GM12878 (cell line): Measurements from ENCODE around the gene LENG1. TPM values are rescaled to one million over a fixed set of nuclear protein-coding genes. Genes with fewer than 3 reads are reported as not detected.

Experiments
- ATAC-seq: fragments of 200-7000 bp; cut with Tn5 transposase; 3 replicates; pipeline ENCODE4 v1.9.1; 2020; ENCODE audit warnings: mild to moderate bottlenecking, moderate library complexity
- BruUV-seq: library from RNA; stranded (reverse); fragments of 400-500 nt; replicated peaks from 2 replicates; lab custom pipeline; 2021; lab: Mats Ljungman, UMichigan
- CTCF ChIA-PET: fragments of 300-600 bp; sonication (Branson Sonifier 250); formaldehyde crosslinking; extraction: SDS; loops from one replicate; lab custom pipeline; 2021; ENCODE audit warnings: inconsistent platforms; lab: Yijun Ruan, JAX
- POLR2A ChIA-PET: fragments of 350-600 bp; formaldehyde crosslinking; extraction: SDS; loops from one replicate; lab custom pipeline; 2021; ENCODE audit warnings: inconsistent platforms; lab: Charles Lee
- RAD21 ChIA-PET: fragments of 300-600 bp; sonication (Branson Sonifier 250); formaldehyde crosslinking; loops from one replicate; lab custom pipeline; 2023; ENCODE audit warnings: antibody characterized with exemption; ENCODE audit not compliant: unreplicated experiment; lab: Charles Lee
- SMC1A ChIA-PET: fragments of 300-600 bp; sonication (Branson Sonifier 250); formaldehyde crosslinking; loops from one replicate; lab custom pipeline; 2023; ENCODE audit not compliant: unreplicated experiment, uncharacterized antibody; lab: Charles Lee
- DNase-seq: peaks from one replicate; pipeline ENCODE4 v3.0.0-alpha.2; 2011; ENCODE audit warnings: low read depth, low spot score
- FAIRE-seq: peaks from 3 replicates; lab custom pipeline; 2011; peaks lifted over from hg19 to GRCh38; lab: Jason Lieb, UNC
- H2AFZ ChIP-seq: 2 replicates; pipeline ENCODE4 v1.6.0; 2011; ENCODE audit warnings: low read depth, low read length, control low read depth; ENCODE audit not compliant: control insufficient read depth
- H3K27ac ChIP-seq: 2 replicates; pipeline ENCODE4 v1.5.1; 2011; ENCODE audit warnings: control low read depth; ENCODE audit not compliant: control insufficient read depth, insufficient read depth
- H3K27me3 ChIP-seq, 2 experiments: replicated peaks in 1 of 2; 2 replicates each; pipeline versions ENCODE4 v1.6.0 to v1.6.1; 2011; ENCODE audit warnings: low read length in 1 of 2; ENCODE audit not compliant: control insufficient read depth in 2 of 2, insufficient read depth in 2 of 2
- H3K36me3 ChIP-seq, 2 experiments: 2 replicates each; pipeline ENCODE4 v1.5.1; 2011; ENCODE audit warnings: low read length in 1 of 2; ENCODE audit not compliant: control insufficient read depth in 2 of 2, insufficient read depth in 2 of 2
- H3K4me1 ChIP-seq: 2 replicates; pipeline ENCODE4 v1.6.1; 2011; ENCODE audit warnings: mild to moderate bottlenecking, low read length, moderate library complexity, mixed read lengths; ENCODE audit not compliant: control insufficient read depth, insufficient read depth
- H3K4me2 ChIP-seq: 2 replicates; pipeline ENCODE4 v1.6.0; 2011; ENCODE audit warnings: control low read depth; ENCODE audit not compliant: control insufficient read depth, insufficient read depth
- H3K4me3 ChIP-seq: fragments of 200-600 bp; sonication (generic); 2 replicates; pipeline ENCODE4 v1.5.1; 2016
- H3K79me2 ChIP-seq: 2 replicates; pipeline ENCODE4 v1.6.0; 2011; ENCODE audit warnings: low read length; ENCODE audit not compliant: control insufficient read depth, insufficient read depth
- H3K9ac ChIP-seq: 2 replicates; pipeline ENCODE4 v1.8.0; 2011; ENCODE audit warnings: low read length, control low read depth, mixed read lengths; ENCODE audit not compliant: control insufficient read depth, insufficient read depth
- H3K9me3 ChIP-seq: replicated peaks from 3 replicates; pipeline ENCODE4 v1.5.1; 2011; ENCODE audit warnings: mild to moderate bottlenecking, low read length; ENCODE audit not compliant: control insufficient read depth, insufficient read depth
- H4K20me1 ChIP-seq: 2 replicates; pipeline ENCODE4 v1.6.0; 2011; ENCODE audit not compliant: control insufficient read depth, insufficient read depth
- ATF7 ChIP-seq: fragments of 450-650 bp; IDR thresholded peaks from 2 replicates; pipeline ENCODE4 v1.6.1; 2016; ENCODE audit warnings: low read depth, mild to moderate bottlenecking
- BACH1 ChIP-seq: fragments of 450-650 bp; IDR thresholded peaks from 2 replicates; pipeline ENCODE4 v1.6.1; 2017; ENCODE audit warnings: mild to moderate bottlenecking, borderline replicate concordance
- EGR1 ChIP-seq, 2 experiments: IDR thresholded peaks; 1 replicate in 1 of 2; 2 replicates in 1 of 2; pipeline ENCODE4 v1.6.1; 2011 to 2012; ENCODE audit warnings: low read depth in 2 of 2, low read length in 2 of 2, borderline replicate concordance in 1 of 2, mild to moderate bottlenecking in 1 of 2, moderate library complexity in 1 of 2
- EZH2 ChIP-seq: IDR thresholded peaks from 2 replicates; pipeline ENCODE4 v1.6.1; 2012; ENCODE audit warnings: low read depth, mild to moderate bottlenecking, control low read depth, inconsistent platforms, low read length, borderline replicate concordance; ENCODE audit not compliant: control insufficient read depth
- HCFC1 ChIP-seq: fragments of 150-350 bp; IDR thresholded peaks from 2 replicates; pipeline ENCODE4 v1.6.1; 2014; ENCODE audit warnings: low read length
- HDAC2 ChIP-seq: fragments of 200-600 bp; sonication (generic); IDR thresholded peaks from 2 replicates; pipeline ENCODE4 v1.6.1; 2017
- IRF4 ChIP-seq: IDR thresholded peaks from 2 replicates; pipeline ENCODE4 v1.6.1; 2011; ENCODE audit warnings: low read depth, low read length
- MXI1 ChIP-seq: fragments of 150-350 bp; IDR thresholded peaks from 2 replicates; pipeline ENCODE4 v1.6.1; 2011; ENCODE audit warnings: low read depth, mild to moderate bottlenecking, inconsistent platforms, low read length, improper control_type of control experiment
- NFXL1 ChIP-seq: fragments of 450-650 bp; IDR thresholded peaks from 2 replicates; pipeline ENCODE4 v1.6.1; 2017; ENCODE audit warnings: antibody characterized with exemption, mild to moderate bottlenecking, borderline replicate concordance
- PML ChIP-seq: IDR thresholded peaks from 2 replicates; pipeline ENCODE4 v1.6.1; 2012; ENCODE audit warnings: low read length, inconsistent platforms
- POLR2AphosphoS2 ChIP-seq: IDR thresholded peaks from 2 replicates; pipeline ENCODE4 v1.6.1; 2011; ENCODE audit warnings: low read depth, mild to moderate bottlenecking, low read length, improper control_type of control experiment, moderate library complexity
- RELB ChIP-seq: fragments of 450-650 bp; IDR thresholded peaks from 2 replicates; pipeline ENCODE4 v1.6.1; 2017; ENCODE audit warnings: low read depth, mild to moderate bottlenecking, moderate library complexity
- RFX5 ChIP-seq: IDR thresholded peaks from 2 replicates; pipeline ENCODE4 v1.6.1; 2011; ENCODE audit warnings: low read depth, low read length, improper control_type of control experiment
- SMARCA5 ChIP-seq: fragments of 450-650 bp; IDR thresholded peaks from 2 replicates; pipeline ENCODE4 v1.6.1; 2017; ENCODE audit warnings: mild to moderate bottlenecking
- SREBF1 ChIP-seq: IDR thresholded peaks from 2 replicates; pipeline ENCODE4 v1.6.1; 2012; ENCODE audit warnings: mild to moderate bottlenecking, low read length
- ZBTB40 ChIP-seq: fragments of 450-650 bp; IDR thresholded peaks from 2 replicates; pipeline ENCODE4 v1.6.1; 2016; ENCODE audit warnings: mild to moderate bottlenecking, moderate library complexity, borderline replicate concordance
- ZNF24 ChIP-seq: fragments of 450-650 bp; IDR thresholded peaks from 2 replicates; pipeline ENCODE4 v1.6.1; 2017; ENCODE audit warnings: antibody characterized with exemption, mild to moderate bottlenecking
- ZSCAN29 ChIP-seq: fragments of 450-650 bp; IDR thresholded peaks from 2 replicates; pipeline ENCODE4 v1.6.1; 2017; ENCODE audit warnings: mild to moderate bottlenecking, moderate library complexity
- ZZZ3 ChIP-seq: IDR thresholded peaks from 2 replicates; pipeline ENCODE4 v1.6.1; 2011; ENCODE audit warnings: low read depth; ENCODE audit not compliant: control insufficient read depth, insufficient read length
- WGBS: methylation state at CpG from one replicate; pipeline ENCODE4 v1.1.6; 2016; ENCODE audit warnings: low lambda C conversion rate; ENCODE audit not compliant: insufficient replicate concordance, insufficient coverage; ENCODE audit errors: missing lambda C conversion rate; 5-methylcytosine and 5-hydroxymethylcytosine counted together
- in situ Hi-C: fragments of 300-500 bp; cut with MboI; formaldehyde crosslinking; loops from 9 replicates; pipeline ENCODE4 v1.14.3; 2018; ENCODE audit warnings: mixed read lengths
- intact Hi-C: fragments of 100-400 bp; cut with micrococcal nuclease; formaldehyde crosslinking; loops from one replicate; pipeline ENCODE4 v1.14.2; 2022; ENCODE audit not compliant: unreplicated experiment
- polyA plus RNA-seq, 11 experiments: library from polyadenylated mRNA; depleted of rRNA in 4 of 11; unstranded in 6 of 11; stranded (reverse) in 5 of 11; fragments of >200 nt; fragmentation: Nextera tagmentation in 4 of 11; fragmentation: Illumina TruSeq in 1 of 11; extraction: Ambion mirVana in 4 of 11; extraction: Trizol in 1 of 11; gene quantifications; 1 replicate in 1 of 11; 2 replicates in 10 of 11; pipeline versions ENCODE4 v1.2.1 to v1.2.3, GENCODE V29; 2011 to 2016; ENCODE audit warnings: inconsistent platforms in 2 of 11, missing spikeins in 2 of 11, low read depth in 1 of 11
- total RNA-seq, 4 experiments: library from RNA; depleted of rRNA in 3 of 4; stranded (reverse); fragments of >200 nt in 3 of 4; fragmentation: Illumina TruSeq in 1 of 4; extraction: Trizol in 1 of 4; gene quantifications; 2 replicates each; pipeline versions ENCODE4 v1.2.1 to v1.2.3, GENCODE V29; 2013 to 2021

The LENG1 gene
- total and polyA plus RNA-seq, 10 of the 15 experiments (the other 5 are each of a cell fraction or from before 2014, with no cell fraction given), result 0.21 to 10.8 (median 5.8) TPM

- no peak for TF ChIP-seq POLR2AphosphoS2
- TF ChIP-seq SMARCA5, result no peak
- TF ChIP-seq HDAC2, result no peak
- no peak for TF ChIP-seq ATF7
Observed at GRCh38 chr19:54199401-54199800, 39.9 kb upstream of the LENG1 start (continued).

GRCh38 chr19:54197121-54197520 is 37.6 kb upstream of the LENG1 start:
- no peak overlapping the region for H2AFZ ChIP-seq
- intact Hi-C loops (no loop called here), in situ Hi-C loops (no loop called here)
- peaks cover 2% of the 10 kb centered on the region; the same call in 1 of the 2 replicates for H3K4me1 ChIP-seq
- H3K27me3 ChIP-seq, result no peaks in the 10 kb centered on the region
- H3K79me2 ChIP-seq, result peaks cover 20% of the 10 kb centered on the region
- WGBS, result 94% methylated on average over 3 of the region's 3 CpGs
- DNase-seq (no peak), ATAC-seq (no peak), FAIRE-seq (no peak)
- ChIA-PET CTCF (no interaction called here), SMC1A (no interaction called here), RAD21 (no interaction called here), POLR2A (no interaction called here)
- no peak overlapping the region for H3K4me3 ChIP-seq
- H4K20me1 ChIP-seq, result no peaks in the 10 kb centered on the region
- peaks cover 2 to 4% of the 10 kb centered on the region in 2 experiments; a peak in 3 of 4 replicates for H3K36me3 ChIP-seq
- H3K27ac ChIP-seq, result no peak overlapping the region
- H3K9ac ChIP-seq, result no peak overlapping the region
- no peak overlapping the region for H3K4me2 ChIP-seq
- BruUV-seq, result no TSS peak
- H3K9me3 ChIP-seq, result no peaks in the 10 kb centered on the region
- TF ChIP-seq ZBTB40, result no peak
- TF ChIP-seq RFX5, result no peak
- TF ChIP-seq HCFC1, result no peak
- TF ChIP-seq ZNF24, result no peak
- no peak for TF ChIP-seq EGR1 (IDR thresholded peaks at IDR 0.05; ENCODE audit: borderline replicate concordance in 1 of 2, low read depth in 2 of 2, low read length in 2 of 2)
- no peak for TF ChIP-seq SREBF1
- TF ChIP-seq MXI1, result no peak
- no peak for TF ChIP-seq EZH2
- TF ChIP-seq IRF4, result no peak
- no peak for TF ChIP-seq BACH1
- TF ChIP-seq ZSCAN29, result no peak
- no peak for TF ChIP-seq PML
- TF ChIP-seq ZZZ3, result no peak
- no peak for TF ChIP-seq NFXL1
- TF ChIP-seq RELB, result no peak
